Stimulated activated CD8-positive, alpha-beta memory T cell treated with anti-CD3 and anti-CD28 coated beads, Interleukin-2, amount 100 ng/mL, for 1 hour (primary cell): Measurements from ENCODE around the gene ZBTB46.

ENCODE experiments used
- DNase-seq, 2 donors: peaks; one replicate each; pipeline ENCODE4 v3.0.0-alpha.2; 2020; ENCODE audit warnings: low read depth in 2 of 2

Gene ZBTB46

GRCh38 chr20:63696306-63696627 lies 134.8 kb downstream of the ZBTB46 start:
- DNase-seq = no peak

GRCh38 chr20:63695424-63696305 lies 135.4 kb downstream of the ZBTB46 start:
- DNase-seq = no peak

GRCh38 chr20:63694584-63695423 lies 136.3 kb downstream of the ZBTB46 start:
- DNase-seq = no peak

GRCh38 chr20:63693733-63694583 lies 137.1 kb downstream of the ZBTB46 start:
- DNase-seq = no peak
